ENCODE results near the gene PLCB2. TPM values are rescaled to one million over a fixed set of nuclear protein-coding genes. Genes with fewer than 3 reads are reported as not detected.

Gene PLCB2
- total RNA-seq, 1 experiment from 2014 or later = 1.7 TPM

- ChIA-PET CTCF (no interaction called here), POLR2A (no interaction called here)
- no peak overlapping the region for H3K4me3 ChIP-seq (ENCODE audit: low read depth in 2 of 2, low read length in 2 of 2)
- peaks cover 16% of the 10 kb centered on the region; the same call in 1 of the 2 replicates for H3K4me1 ChIP-seq (ENCODE audit: control insufficient read depth, insufficient read depth, low read length)
- no peaks in the 10 kb centered on the region for H3K9me3 ChIP-seq (ENCODE audit: control insufficient read depth, insufficient read depth, low read depth, low read length)
- no peaks in the 10 kb centered on the region for H3K27me3 ChIP-seq (ENCODE audit: control insufficient read depth, insufficient read depth, low read length)
- TF ChIP-seq TCF7L2 (IDR thresholded peaks at IDR 0.05; ENCODE audit: low read depth, low read length) = no peak
- no peak for TF ChIP-seq POLR2AphosphoS5 (IDR thresholded peaks at IDR 0.05; ENCODE audit: low read depth, low read length)
- no peak for DNase-seq (ENCODE audit: low read depth, low spot score)
- H3K36me3 ChIP-seq (ENCODE audit: control insufficient read depth, insufficient read depth, low read length) = no peaks in the 10 kb centered on the region
- H3K27ac ChIP-seq (ENCODE audit: low read length) = no peak overlapping the region
- intact Hi-C loops (cut with micrococcal nuclease; ENCODE audit: unreplicated experiment) (no loop called here), in situ Hi-C loops (cut with HindIII; ENCODE audit: low pct_unique_long_range_greater_than_20kb, low sequenced_read_pairs) (no loop called here)
- no TSS peak for BruUV-seq (replicated peaks)
- no peak for ATAC-seq
These were observed 20.9 kb downstream of the PLCB2 start for GRCh38 chr15:40286794-40287193.

- H3K4me1 ChIP-seq (ENCODE audit: control insufficient read depth, insufficient read depth, low read length) = peaks cover 16% of the 10 kb centered on the region; the same call in 1 of the 2 replicates
- no peaks in the 10 kb centered on the region for H3K36me3 ChIP-seq (ENCODE audit: control insufficient read depth, insufficient read depth, low read length)
- H3K27me3 ChIP-seq (ENCODE audit: control insufficient read depth, insufficient read depth, low read length) = no peaks in the 10 kb centered on the region
- no peak for TF ChIP-seq TCF7L2 (IDR thresholded peaks at IDR 0.05; ENCODE audit: low read depth, low read length)
- no peak for TF ChIP-seq SIN3A (IDR thresholded peaks at IDR 0.05; ENCODE audit: borderline replicate concordance, insufficient read depth, low read depth, low read length)
- TF ChIP-seq CTCF (IDR thresholded peaks at IDR 0.05) = no peak
- TF ChIP-seq POLR2AphosphoS5 (IDR thresholded peaks at IDR 0.05; ENCODE audit: low read depth, low read length) = no peak
- TF ChIP-seq, protein P1, sequence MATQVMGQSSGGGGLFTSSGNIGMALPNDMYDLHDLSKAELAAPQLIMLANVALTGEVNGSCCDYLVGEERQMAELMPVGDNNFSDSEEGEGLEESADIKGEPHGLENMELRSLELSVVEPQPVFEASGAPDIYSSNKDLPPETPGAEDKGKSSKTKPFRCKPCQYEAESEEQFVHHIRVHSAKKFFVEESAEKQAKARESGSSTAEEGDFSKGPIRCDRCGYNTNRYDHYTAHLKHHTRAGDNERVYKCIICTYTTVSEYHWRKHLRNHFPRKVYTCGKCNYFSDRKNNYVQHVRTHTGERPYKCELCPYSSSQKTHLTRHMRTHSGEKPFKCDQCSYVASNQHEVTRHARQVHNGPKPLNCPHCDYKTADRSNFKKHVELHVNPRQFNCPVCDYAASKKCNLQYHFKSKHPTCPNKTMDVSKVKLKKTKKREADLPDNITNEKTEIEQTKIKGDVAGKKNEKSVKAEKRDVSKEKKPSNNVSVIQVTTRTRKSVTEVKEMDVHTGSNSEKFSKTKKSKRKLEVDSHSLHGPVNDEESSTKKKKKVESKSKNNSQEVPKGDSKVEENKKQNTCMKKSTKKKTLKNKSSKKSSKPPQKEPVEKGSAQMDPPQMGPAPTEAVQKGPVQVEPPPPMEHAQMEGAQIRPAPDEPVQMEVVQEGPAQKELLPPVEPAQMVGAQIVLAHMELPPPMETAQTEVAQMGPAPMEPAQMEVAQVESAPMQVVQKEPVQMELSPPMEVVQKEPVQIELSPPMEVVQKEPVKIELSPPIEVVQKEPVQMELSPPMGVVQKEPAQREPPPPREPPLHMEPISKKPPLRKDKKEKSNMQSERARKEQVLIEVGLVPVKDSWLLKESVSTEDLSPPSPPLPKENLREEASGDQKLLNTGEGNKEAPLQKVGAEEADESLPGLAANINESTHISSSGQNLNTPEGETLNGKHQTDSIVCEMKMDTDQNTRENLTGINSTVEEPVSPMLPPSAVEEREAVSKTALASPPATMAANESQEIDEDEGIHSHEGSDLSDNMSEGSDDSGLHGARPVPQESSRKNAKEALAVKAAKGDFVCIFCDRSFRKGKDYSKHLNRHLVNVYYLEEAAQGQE (IDR thresholded peaks at IDR 0.05; ENCODE audit: insufficient read depth in 1 of 2, low read depth in 2 of 2, low read length in 1 of 2) = no peak
- DNase-seq (ENCODE audit: low read depth, low spot score) (no peak), ATAC-seq (no peak)
- H3K27ac ChIP-seq (ENCODE audit: low read length) = no peak overlapping the region
- intact Hi-C loops (cut with micrococcal nuclease; ENCODE audit: unreplicated experiment) (no loop called here), in situ Hi-C loops (cut with HindIII; ENCODE audit: low pct_unique_long_range_greater_than_20kb, low sequenced_read_pairs) (no loop called here)
- H3K4me3 ChIP-seq (ENCODE audit: low read depth in 2 of 2, low read length in 2 of 2) = no peak overlapping the region
- BruUV-seq (replicated peaks) = no TSS peak
- ChIA-PET CTCF (interaction anchor here (1.1 to 1.3 kb wide), 3 partner anchors 10 to 33 kb away, joined by 3 to 4 read pairs (median 4); no protein-coding TSS in a partner anchor), POLR2A (no interaction called here)
- no peaks in the 10 kb centered on the region for H3K9me3 ChIP-seq (ENCODE audit: control insufficient read depth, insufficient read depth, low read depth, low read length)
These were observed 21.6 kb downstream of the PLCB2 start for GRCh38 chr15:40286061-40286532.

- no peak for DNase-seq (ENCODE audit: low read depth, low spot score)
- TF ChIP-seq POLR2AphosphoS5 (IDR thresholded peaks at IDR 0.05; ENCODE audit: low read depth, low read length) (no peak), CTCF (IDR thresholded peaks at IDR 0.05) (no peak), SIN3A (IDR thresholded peaks at IDR 0.05; ENCODE audit: borderline replicate concordance, insufficient read depth, low read depth, low read length) (no peak), TCF7L2 (IDR thresholded peaks at IDR 0.05; ENCODE audit: low read depth, low read length) (no peak)
- TF ChIP-seq, protein P1 (IDR thresholded peaks at IDR 0.05; ENCODE audit: insufficient read depth in 1 of 2, low read depth in 2 of 2, low read length in 1 of 2) = no peak
- BruUV-seq (replicated peaks) = no TSS peak
- CTCF ChIA-PET = interaction anchor here (1.1 to 1.3 kb wide), 3 partner anchors 10 to 34 kb away, joined by 3 to 4 read pairs (median 4); no protein-coding TSS in a partner anchor
- Histone ChIP-seq H3K4me1 (ENCODE audit: control insufficient read depth, insufficient read depth, low read length) (peaks cover 16% of the 10 kb centered on the region; the same call in 1 of the 2 replicates), H3K4me3 (ENCODE audit: low read depth in 2 of 2, low read length in 2 of 2) (no peak overlapping the region), H3K27ac (ENCODE audit: low read length) (no peak overlapping the region), H3K36me3 (ENCODE audit: control insufficient read depth, insufficient read depth, low read length) (no peaks in the 10 kb centered on the region), H3K9me3 (ENCODE audit: control insufficient read depth, insufficient read depth, low read depth, low read length) (no peaks in the 10 kb centered on the region), H3K27me3 (ENCODE audit: control insufficient read depth, insufficient read depth, low read length) (no peaks in the 10 kb centered on the region)
- in situ Hi-C loops (cut with HindIII; ENCODE audit: low pct_unique_long_range_greater_than_20kb, low sequenced_read_pairs) (no loop called here), intact Hi-C loops (cut with micrococcal nuclease; ENCODE audit: unreplicated experiment) (no loop called here)
- POLR2A ChIA-PET = no interaction called here
- ATAC-seq = no peak
These were observed 22.2 kb downstream of the PLCB2 start for GRCh38 chr15:40285554-40286011.

Measured in Panc1 (cell line).